COLO668 (cell line): ENCODE data around the gene LBX1.

ENCODE experiments used
- DNase-seq: peaks from one replicate; lab custom pipeline; 2025; ENCODE audit not compliant: unreplicated experiment; lab: John Stamatoyannopoulos, UW

The LBX1 gene

DNA sequence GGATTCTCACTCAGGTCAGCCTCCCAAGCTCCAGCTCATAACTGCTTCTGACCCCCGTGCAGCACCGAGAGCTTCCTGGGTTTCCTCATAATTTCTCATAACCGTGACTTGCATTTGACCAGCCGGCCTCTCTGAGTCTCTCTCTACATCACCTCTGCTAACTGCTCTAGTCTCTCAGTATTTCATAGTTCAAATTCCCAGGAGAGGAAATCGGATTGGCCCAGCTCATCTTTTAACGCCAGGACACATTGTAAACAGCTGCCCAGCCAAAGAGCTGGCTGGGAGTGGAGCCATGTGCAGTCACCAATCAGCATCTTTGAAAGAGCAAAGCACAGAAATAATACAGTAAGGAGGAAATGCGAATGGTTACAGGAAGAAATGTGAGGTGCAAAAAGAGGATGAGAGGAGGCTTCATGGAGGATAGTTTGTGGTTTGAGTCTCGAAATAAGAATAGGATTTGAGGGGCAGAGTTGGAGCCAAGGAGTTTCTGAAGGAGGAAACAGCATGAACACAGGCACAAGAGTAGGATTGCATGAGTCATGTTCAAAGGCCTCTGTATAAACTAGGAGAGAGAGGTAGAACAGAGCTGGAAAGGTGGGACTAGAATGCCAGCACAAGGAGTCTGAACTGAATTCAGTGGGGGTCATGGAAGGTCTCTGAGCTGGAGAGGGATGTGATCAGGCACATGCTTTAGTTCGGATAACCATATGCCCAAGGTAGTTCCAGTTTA is 15.2 kb upstream of the LBX1 start:
- no peak for DNase-seq

GRCh38 chr10:101241840-101242707 is 12.8 kb upstream of the LBX1 start:
- no peak for DNase-seq

- peak; percentile 30 for DNase-seq
Measured at GRCh38 chr10:101238732-101239105, 9.5 kb upstream of the LBX1 start.

GRCh38 chr10:101237982-101238731 is 8.9 kb upstream of the LBX1 start:
- DNase-seq: no peak

DNA sequence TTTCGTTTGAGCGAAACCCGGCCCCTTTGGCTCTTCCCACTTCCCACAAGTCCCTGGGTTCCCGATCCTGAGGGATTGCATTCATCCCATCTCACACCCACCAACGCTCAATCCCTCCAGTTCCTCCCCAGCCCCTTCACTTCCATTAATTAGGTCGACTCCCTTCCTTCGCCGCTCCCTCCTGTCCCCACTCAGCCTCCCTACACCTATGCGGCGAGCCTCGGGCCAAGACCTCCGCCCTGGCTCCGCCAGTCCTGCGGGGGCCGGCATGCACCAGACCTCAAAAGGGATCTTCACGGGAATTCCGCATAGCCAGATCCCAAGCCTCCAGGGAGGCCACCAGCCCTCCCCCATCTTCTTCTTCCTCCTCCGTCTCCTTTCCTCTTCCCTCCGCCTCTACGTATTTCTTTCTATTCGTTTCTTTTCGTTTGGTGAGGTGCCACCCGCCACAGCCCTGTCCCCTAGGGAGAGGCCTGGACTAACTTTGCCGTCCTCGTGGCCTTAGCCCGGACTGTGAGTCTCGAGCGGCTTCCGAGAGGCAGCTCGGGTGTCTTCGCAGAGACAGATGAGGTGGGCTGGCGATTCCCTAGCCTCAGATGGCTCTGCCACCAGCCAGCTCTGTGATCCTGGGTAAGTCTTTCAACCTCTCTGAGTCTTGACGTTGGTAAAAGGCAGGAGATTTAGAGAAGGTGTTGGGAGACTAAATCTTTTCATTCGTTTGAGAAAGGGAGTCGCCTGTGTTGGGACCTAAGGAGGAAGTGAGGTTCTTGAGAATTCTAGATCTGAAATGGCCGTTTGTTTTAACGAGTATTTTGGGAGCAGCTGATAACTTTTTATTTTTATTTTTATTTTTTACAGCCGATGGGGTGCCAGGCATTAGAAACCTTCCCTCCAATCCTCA is 8.1 kb upstream of the LBX1 start:
- DNase-seq: no peak

DNA sequence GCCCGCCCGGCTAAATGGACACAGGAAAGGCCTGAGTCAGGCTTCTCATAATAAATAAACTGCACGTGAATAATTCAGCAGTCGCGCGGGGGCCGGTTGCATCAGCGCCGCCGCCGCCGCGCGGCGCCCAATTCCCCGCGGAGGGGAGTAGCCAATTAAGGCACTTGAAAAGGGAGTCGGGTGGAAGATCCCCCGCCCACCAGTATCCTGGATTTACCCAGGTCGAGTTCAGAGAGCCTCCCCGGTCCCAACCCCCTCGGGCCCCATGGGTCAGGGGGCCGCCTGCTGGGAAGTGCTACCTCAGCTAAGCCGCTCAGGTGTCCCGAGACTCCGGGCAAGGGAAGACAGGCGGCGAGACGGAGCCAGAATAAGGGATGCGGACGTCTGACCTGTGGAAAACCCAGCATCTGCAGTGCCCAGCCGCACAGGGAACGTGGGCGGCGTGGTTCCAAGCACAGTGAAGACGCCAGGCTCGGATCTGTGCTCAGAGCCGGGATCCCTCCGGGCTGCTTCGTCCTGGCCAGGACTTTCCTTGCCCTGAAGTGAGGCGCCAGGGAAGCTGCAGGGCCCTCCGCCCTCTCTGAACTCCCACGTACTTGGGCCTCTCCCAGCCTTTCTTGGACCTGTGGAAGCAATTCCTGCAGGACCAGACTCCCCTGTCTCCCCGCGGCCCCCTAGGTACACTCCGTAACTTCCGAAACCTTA is 7.3 kb upstream of the LBX1 start:
- DNase-seq: peak; percentile 23

- DNase-seq: no peak
Measured at GRCh38 chr10:101235766-101236165, 6.5 kb upstream of the LBX1 start.

DNA sequence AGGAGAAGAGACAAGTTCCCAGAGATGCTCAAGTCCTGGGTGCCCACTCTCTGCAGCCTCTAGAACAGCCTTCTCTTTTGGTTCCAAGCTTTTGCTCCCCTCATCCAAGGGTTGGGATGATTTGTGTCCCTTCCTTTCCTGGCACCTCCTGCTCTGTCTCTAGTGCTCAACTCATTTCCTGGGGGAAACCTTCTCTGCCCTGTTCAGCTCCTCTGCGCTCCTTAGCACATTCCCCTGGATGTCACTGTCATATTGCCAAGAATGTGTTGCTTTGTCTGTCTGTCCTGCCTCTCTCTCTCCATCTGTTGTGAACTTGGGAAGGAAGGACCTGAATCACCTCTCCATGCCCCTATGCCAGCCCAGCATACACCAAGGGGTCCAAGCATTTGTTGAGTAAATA is 5.1 kb upstream of the LBX1 start:
- no peak for DNase-seq

- no peak for DNase-seq
Measured at GRCh38 chr10:101233863-101234262, 4.6 kb upstream of the LBX1 start.

DNA sequence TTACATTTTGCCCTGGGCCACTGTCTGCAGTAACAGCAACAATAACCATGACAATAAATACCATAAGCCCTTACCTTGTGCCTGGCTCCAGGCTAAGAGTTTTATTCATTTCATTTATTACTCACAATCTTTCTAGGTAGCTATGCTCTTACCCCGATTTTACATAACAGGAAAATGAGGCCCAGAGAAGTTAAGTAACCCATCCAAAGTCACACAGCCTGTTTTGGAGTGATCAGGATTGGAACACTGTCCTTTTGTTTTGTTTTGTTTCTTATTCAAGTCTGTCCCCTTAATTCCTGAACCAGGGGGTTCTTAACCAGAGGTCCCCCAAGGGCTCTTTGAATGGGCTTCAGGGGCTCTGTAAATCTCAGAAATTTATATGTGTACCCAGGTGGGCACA is 4.2 kb upstream of the LBX1 start:
- DNase-seq: no peak

GRCh38 chr10:101231912-101232689 is 2.8 kb upstream of the LBX1 start:
- DNase-seq: no peak

- no peak for DNase-seq
Measured at GRCh38 chr10:101231092-101231491, 1.8 kb upstream of the LBX1 start.

DNA sequence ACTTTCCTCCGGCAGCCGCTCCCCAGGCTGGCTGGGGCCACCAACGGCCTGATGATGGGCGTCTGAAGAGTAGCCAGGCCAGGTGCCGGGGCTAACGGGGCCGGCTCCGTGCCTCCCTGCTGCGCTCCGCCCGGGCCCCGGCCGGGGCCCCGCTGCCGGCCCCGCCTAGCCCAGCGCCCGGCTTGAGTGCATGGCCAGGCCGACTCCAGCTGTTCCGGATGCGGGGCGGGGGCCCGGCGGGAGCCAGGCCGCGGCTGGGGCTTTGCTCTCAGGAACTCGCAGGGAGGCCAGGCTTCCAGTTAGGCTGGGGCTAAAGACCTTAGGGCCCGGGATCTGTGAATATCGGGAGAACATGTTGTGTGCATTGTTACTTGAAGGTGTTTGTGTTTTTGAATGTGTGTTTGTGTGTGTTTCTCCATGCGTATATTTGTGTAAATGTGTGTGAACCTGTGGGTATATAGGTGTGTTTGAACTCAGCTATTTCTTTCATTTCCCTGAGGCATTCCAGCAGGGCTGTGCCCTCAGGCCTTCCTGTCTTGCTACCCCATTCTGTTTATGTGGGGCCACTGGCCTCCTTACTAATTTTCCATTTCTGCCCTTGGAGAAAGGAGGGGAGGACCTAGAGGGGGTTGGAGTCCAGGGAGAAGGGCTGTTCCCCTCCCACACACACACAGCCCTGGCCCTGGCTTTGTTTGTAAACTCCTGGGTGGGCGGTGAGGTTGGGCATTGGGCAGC is 1.1 kb upstream of the LBX1 start:
- DNase-seq: peak; percentile 37

DNA sequence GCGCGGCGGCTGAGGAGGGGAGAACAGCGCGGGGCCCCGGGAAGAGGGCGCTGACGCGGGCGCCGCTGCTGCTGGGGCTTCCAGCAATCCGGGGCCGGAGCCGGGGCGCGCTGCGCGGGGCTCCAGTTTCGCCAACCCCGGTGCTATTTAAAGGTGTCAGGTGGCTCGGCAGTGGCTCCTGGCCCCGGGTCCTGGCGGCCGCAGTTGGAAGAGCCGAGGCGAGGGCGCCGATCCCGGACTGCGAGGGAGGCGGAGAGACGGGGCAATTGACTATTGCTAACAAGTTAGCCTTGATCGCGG is 347 bp downstream of the LBX1 start:
- peak; percentile 10 for DNase-seq

DNA sequence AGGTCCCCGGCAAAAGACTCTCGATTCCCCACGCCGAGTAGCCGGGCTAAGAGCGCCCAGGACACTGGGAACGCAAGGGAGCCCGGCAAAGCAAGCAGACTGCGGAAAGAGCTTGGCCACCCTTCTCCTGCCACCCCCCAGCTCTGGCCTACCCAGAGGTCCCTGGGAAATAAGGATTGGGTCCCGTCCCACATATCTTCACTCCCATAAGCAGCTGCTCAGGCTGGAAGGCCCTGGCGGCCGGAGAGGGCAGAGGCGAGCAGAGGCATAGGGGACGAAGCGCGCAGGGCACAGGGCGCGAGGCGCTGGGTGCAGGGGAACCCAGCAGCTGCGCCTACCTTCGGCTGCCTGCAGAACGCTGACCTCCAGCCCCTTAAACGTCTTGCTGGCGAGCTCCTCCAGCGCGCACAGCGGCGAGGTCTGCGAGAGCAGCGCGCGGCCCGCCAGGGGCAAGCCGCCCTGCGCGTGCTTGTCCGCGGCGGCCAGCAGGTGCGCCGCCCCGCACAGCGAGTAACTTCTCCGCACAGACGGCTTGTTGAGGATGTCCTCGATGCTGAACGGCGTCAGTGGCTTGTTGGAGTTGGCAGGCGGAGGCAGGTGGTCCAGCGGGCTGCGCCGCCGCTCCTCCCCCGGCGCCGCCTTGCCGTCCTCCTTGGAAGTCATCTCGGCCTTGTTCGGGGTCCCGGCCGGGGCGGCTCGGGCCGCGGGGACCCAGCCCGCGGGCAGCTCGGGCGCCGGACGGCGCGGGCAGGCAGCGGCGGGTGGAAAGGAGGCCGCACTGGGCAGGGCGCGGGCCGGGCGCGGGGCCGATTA is 904 bp downstream of the LBX1 start:
- peak; percentile 19 for DNase-seq

- DNase-seq: no peak
Measured at GRCh38 chr10:101227429-101228152, 1.7 kb downstream of the LBX1 start.
